Measurements from ENCODE around the gene METTL13.

Gene METTL13

GRCh38 chr1:171783816-171784530 is 2.5 kb downstream of the METTL13 start:
- H3K23ac ChIP-seq (ENCODE audit: low read depth, low read length, poor library complexity): no peak overlapping the region
- H3K4me2 ChIP-seq (ENCODE audit: insufficient read depth, low read length, poor library complexity, severe bottlenecking): no peak overlapping the region
- no peak overlapping the region for H3K4ac ChIP-seq (ENCODE audit: low read length)
- DNase-seq (ENCODE audit: low spot score): no peak
- no peak overlapping the region for H3K9ac ChIP-seq (ENCODE audit: low read depth, low read length, poor library complexity)
- peaks cover 35 to 60% of the 10 kb centered on the region in 2 donors for H3K36me3 ChIP-seq (replicated peaks in 1 of 2; ENCODE audit: control insufficient read depth in 2 of 2, insufficient read depth in 2 of 2, low read length in 2 of 2)
- no peak overlapping the region for H4K91ac ChIP-seq (ENCODE audit: low read depth, low read length, poor library complexity)
- no peak overlapping the region for H2BK15ac ChIP-seq (ENCODE audit: low read length)
- peaks cover 0 to 4% of the 10 kb centered on the region in 2 donors for H3K4me1 ChIP-seq (ENCODE audit: control insufficient read depth in 2 of 2, insufficient read depth in 1 of 2, low read depth in 1 of 2, low read length in 2 of 2)
- no peak overlapping the region for H2AFZ ChIP-seq (ENCODE audit: low read length)
- no peak overlapping the region for H2BK120ac ChIP-seq (ENCODE audit: low read depth, low read length)
- peaks cover 8% of the 10 kb centered on the region for H3K79me1 ChIP-seq (ENCODE audit: low read depth, low read length)
- no peak overlapping the region for H3K14ac ChIP-seq (ENCODE audit: low read length)
- no peak overlapping the region for H3K18ac ChIP-seq (ENCODE audit: low read length)
- H2BK5ac ChIP-seq (ENCODE audit: low read length): no peak overlapping the region
- H3K9me3 ChIP-seq (replicated peaks in 1 of 2; ENCODE audit: control insufficient read depth in 2 of 2, insufficient read depth in 1 of 2, low read depth in 1 of 2, low read length in 2 of 2): no peaks in the 10 kb centered on the region
- no peak overlapping the region for H2BK12ac ChIP-seq (ENCODE audit: low read length)
- H3K27me3 ChIP-seq (ENCODE audit: control insufficient read depth in 3 of 3, insufficient read depth in 3 of 3, low read depth in 1 of 3, low read length in 3 of 3): no peaks in the 10 kb centered on the region
- WGBS, 2 donors (ENCODE audit: extremely low coverage in 2 of 2, insufficient read length in 2 of 2, insufficient replicate concordance in 1 of 2): no CpG with 5 or more reads among the region's 25 CpGs
- H3K27ac ChIP-seq (replicated peaks; ENCODE audit: low read length): no peak overlapping the region
- H3K4me3 ChIP-seq (ENCODE audit: low read length in 2 of 2): peak overlapping the region in 1 of 2 donors; percentile 53
- H2AK5ac ChIP-seq (ENCODE audit: low read depth, low read length): no peak overlapping the region
- H4K8ac ChIP-seq (ENCODE audit: low read depth, low read length): peak overlapping the region; percentile 23

- H3K27ac ChIP-seq (replicated peaks; ENCODE audit: low read length): no peak overlapping the region
- H2AFZ ChIP-seq (ENCODE audit: low read length): no peak overlapping the region
- no peak overlapping the region for H2BK12ac ChIP-seq (ENCODE audit: low read length)
- H3K4ac ChIP-seq (ENCODE audit: low read length): no peak overlapping the region
- H4K8ac ChIP-seq (ENCODE audit: low read depth, low read length): no peak overlapping the region
- no peaks in the 10 kb centered on the region for H3K9me3 ChIP-seq (replicated peaks in 1 of 2; ENCODE audit: control insufficient read depth in 2 of 2, insufficient read depth in 1 of 2, low read depth in 1 of 2, low read length in 2 of 2)
- H2BK5ac ChIP-seq (ENCODE audit: low read length): no peak overlapping the region
- no peak overlapping the region for H4K91ac ChIP-seq (ENCODE audit: low read depth, low read length, poor library complexity)
- no peak overlapping the region for H3K4me3 ChIP-seq (ENCODE audit: low read length in 2 of 2)
- no peak overlapping the region for H3K9ac ChIP-seq (ENCODE audit: low read depth, low read length, poor library complexity)
- peaks cover 37 to 68% of the 10 kb centered on the region in 2 donors for H3K36me3 ChIP-seq (replicated peaks in 1 of 2; ENCODE audit: control insufficient read depth in 2 of 2, insufficient read depth in 2 of 2, low read length in 2 of 2)
- peaks cover 0 to 4% of the 10 kb centered on the region in 2 donors for H3K4me1 ChIP-seq (ENCODE audit: control insufficient read depth in 2 of 2, insufficient read depth in 1 of 2, low read depth in 1 of 2, low read length in 2 of 2)
- no peak overlapping the region for H3K18ac ChIP-seq (ENCODE audit: low read length)
- H2BK15ac ChIP-seq (ENCODE audit: low read length): no peak overlapping the region
- H3K4me2 ChIP-seq (ENCODE audit: insufficient read depth, low read length, poor library complexity, severe bottlenecking): no peak overlapping the region
- no peaks in the 10 kb centered on the region for H3K27me3 ChIP-seq (ENCODE audit: control insufficient read depth in 3 of 3, insufficient read depth in 3 of 3, low read depth in 1 of 3, low read length in 3 of 3)
- H3K14ac ChIP-seq (ENCODE audit: low read length): no peak overlapping the region
- H2BK120ac ChIP-seq (ENCODE audit: low read depth, low read length): no peak overlapping the region
- no peak overlapping the region for H3K23ac ChIP-seq (ENCODE audit: low read depth, low read length, poor library complexity)
- H3K79me1 ChIP-seq (ENCODE audit: low read depth, low read length): peaks cover 8% of the 10 kb centered on the region
- no peak overlapping the region for H2AK5ac ChIP-seq (ENCODE audit: low read depth, low read length)
- DNase-seq (ENCODE audit: low spot score): no peak
Observed at GRCh38 chr1:171784784-171785183, 3.3 kb downstream of the METTL13 start.

- no peak overlapping the region for H3K23ac ChIP-seq (ENCODE audit: low read depth, low read length, poor library complexity)
- H3K9me3 ChIP-seq (replicated peaks in 1 of 2; ENCODE audit: control insufficient read depth in 2 of 2, insufficient read depth in 1 of 2, low read depth in 1 of 2, low read length in 2 of 2): no peaks in the 10 kb centered on the region
- H3K4me3 ChIP-seq (ENCODE audit: low read length in 2 of 2): no peak overlapping the region
- no peak overlapping the region for H3K18ac ChIP-seq (ENCODE audit: low read length)
- peaks cover 0 to 4% of the 10 kb centered on the region in 2 donors for H3K4me1 ChIP-seq (ENCODE audit: control insufficient read depth in 2 of 2, insufficient read depth in 1 of 2, low read depth in 1 of 2, low read length in 2 of 2)
- H3K9ac ChIP-seq (ENCODE audit: low read depth, low read length, poor library complexity): no peak overlapping the region
- H3K36me3 ChIP-seq (replicated peaks in 1 of 2; ENCODE audit: control insufficient read depth in 2 of 2, insufficient read depth in 2 of 2, low read length in 2 of 2): peaks cover 43 to 78% of the 10 kb centered on the region in 2 donors
- H3K27ac ChIP-seq (replicated peaks; ENCODE audit: low read length): no peak overlapping the region
- no peak overlapping the region for H2AFZ ChIP-seq (ENCODE audit: low read length)
- H2BK5ac ChIP-seq (ENCODE audit: low read length): no peak overlapping the region
- no peak overlapping the region for H4K91ac ChIP-seq (ENCODE audit: low read depth, low read length, poor library complexity)
- H2AK5ac ChIP-seq (ENCODE audit: low read depth, low read length): no peak overlapping the region
- no peak overlapping the region for H3K4ac ChIP-seq (ENCODE audit: low read length)
- H3K14ac ChIP-seq (ENCODE audit: low read length): no peak overlapping the region
- H2BK15ac ChIP-seq (ENCODE audit: low read length): no peak overlapping the region
- H2BK12ac ChIP-seq (ENCODE audit: low read length): no peak overlapping the region
- H3K27me3 ChIP-seq (ENCODE audit: control insufficient read depth in 3 of 3, insufficient read depth in 3 of 3, low read depth in 1 of 3, low read length in 3 of 3): no peaks in the 10 kb centered on the region
- no peak overlapping the region for H2BK120ac ChIP-seq (ENCODE audit: low read depth, low read length)
- no peak overlapping the region for H3K4me2 ChIP-seq (ENCODE audit: insufficient read depth, low read length, poor library complexity, severe bottlenecking)
- no peak overlapping the region for H4K8ac ChIP-seq (ENCODE audit: low read depth, low read length)
- peaks cover 8% of the 10 kb centered on the region for H3K79me1 ChIP-seq (ENCODE audit: low read depth, low read length)
- no peak for DNase-seq (ENCODE audit: low spot score)
- no CpG with 5 or more reads among the region's 9 CpGs for WGBS, 2 donors (ENCODE audit: extremely low coverage in 2 of 2, insufficient read length in 2 of 2, insufficient replicate concordance in 1 of 2)
Observed at GRCh38 chr1:171785766-171786165, 4.3 kb downstream of the METTL13 start.

GRCh38 chr1:171786534-171786933 is 5.1 kb downstream of the METTL13 start:
- no peaks in the 10 kb centered on the region for H3K9me3 ChIP-seq (replicated peaks in 1 of 2; ENCODE audit: control insufficient read depth in 2 of 2, insufficient read depth in 1 of 2, low read depth in 1 of 2, low read length in 2 of 2)
- DNase-seq (ENCODE audit: low spot score): no peak
- no peak overlapping the region for H3K14ac ChIP-seq (ENCODE audit: low read length)
- H2BK5ac ChIP-seq (ENCODE audit: low read length): no peak overlapping the region
- no peak overlapping the region for H3K9ac ChIP-seq (ENCODE audit: low read depth, low read length, poor library complexity)
- H2BK12ac ChIP-seq (ENCODE audit: low read length): no peak overlapping the region
- H3K4me2 ChIP-seq (ENCODE audit: insufficient read depth, low read length, poor library complexity, severe bottlenecking): no peak overlapping the region
- WGBS, 2 donors (ENCODE audit: extremely low coverage in 2 of 2, insufficient read length in 2 of 2, insufficient replicate concordance in 1 of 2): no CpG with 5 or more reads among the region's 2 CpGs
- H3K23ac ChIP-seq (ENCODE audit: low read depth, low read length, poor library complexity): no peak overlapping the region
- peaks cover 0 to 4% of the 10 kb centered on the region in 2 donors for H3K4me1 ChIP-seq (ENCODE audit: control insufficient read depth in 2 of 2, insufficient read depth in 1 of 2, low read depth in 1 of 2, low read length in 2 of 2)
- no peak overlapping the region for H2AK5ac ChIP-seq (ENCODE audit: low read depth, low read length)
- H3K27me3 ChIP-seq (ENCODE audit: control insufficient read depth in 3 of 3, insufficient read depth in 3 of 3, low read depth in 1 of 3, low read length in 3 of 3): no peaks in the 10 kb centered on the region
- no peak overlapping the region for H4K8ac ChIP-seq (ENCODE audit: low read depth, low read length)
- no peak overlapping the region for H3K4ac ChIP-seq (ENCODE audit: low read length)
- peaks cover 8% of the 10 kb centered on the region for H3K79me1 ChIP-seq (ENCODE audit: low read depth, low read length)
- no peak overlapping the region for H3K18ac ChIP-seq (ENCODE audit: low read length)
- no peak overlapping the region for H3K27ac ChIP-seq (replicated peaks; ENCODE audit: low read length)
- H2BK120ac ChIP-seq (ENCODE audit: low read depth, low read length): no peak overlapping the region
- peaks cover 49 to 86% of the 10 kb centered on the region in 2 donors for H3K36me3 ChIP-seq (replicated peaks in 1 of 2; ENCODE audit: control insufficient read depth in 2 of 2, insufficient read depth in 2 of 2, low read length in 2 of 2)
- H3K4me3 ChIP-seq (ENCODE audit: low read length in 2 of 2): no peak overlapping the region
- H2BK15ac ChIP-seq (ENCODE audit: low read length): no peak overlapping the region
- H4K91ac ChIP-seq (ENCODE audit: low read depth, low read length, poor library complexity): no peak overlapping the region
- no peak overlapping the region for H2AFZ ChIP-seq (ENCODE audit: low read length)
